Mucosa of rectum (tissue), 2 donors: ENCODE data around the gene ANKHD1.
A peak's percentile ranks its signal among the peaks of the same experiment; 100 is the strongest.

Experiments
- H3K27ac ChIP-seq, 2 donors: one replicate each; pipeline ENCODE4 v1.7.0; 2013; ENCODE audit warnings: inconsistent platforms in 2 of 2, low read depth in 2 of 2, low read length in 2 of 2
- H3K27me3 ChIP-seq, 2 donors: one replicate each; pipeline ENCODE4 v1.7.0; 2013; ENCODE audit warnings: low read length in 2 of 2; ENCODE audit not compliant: control insufficient read depth in 2 of 2, insufficient read depth in 2 of 2
- H3K36me3 ChIP-seq, 2 donors: one replicate each; pipeline ENCODE4 v1.7.0; 2013; ENCODE audit warnings: low read length in 2 of 2; ENCODE audit not compliant: control insufficient read depth in 2 of 2, insufficient read depth in 2 of 2
- H3K4me1 ChIP-seq, 2 donors: one replicate each; pipeline ENCODE4 v1.7.0; 2013; ENCODE audit warnings: low read length in 2 of 2, mild to moderate bottlenecking in 1 of 2; ENCODE audit not compliant: control insufficient read depth in 2 of 2, insufficient read depth in 2 of 2
- H3K4me3 ChIP-seq, 2 donors: one replicate each; pipeline ENCODE4 v1.7.0; 2013; ENCODE audit warnings: low read length in 2 of 2
- H3K9ac ChIP-seq, 2 donors: one replicate each; pipeline ENCODE4 v1.7.0; 2013; ENCODE audit warnings: low read length in 2 of 2, low read depth in 1 of 2, mild to moderate bottlenecking in 1 of 2
- H3K9me3 ChIP-seq, 2 donors: one replicate each; pipeline ENCODE4 v1.7.0; 2013; ENCODE audit warnings: low read length in 2 of 2; ENCODE audit not compliant: control insufficient read depth in 2 of 2
- donor health status: healthy.
- donor health status: Normal muscosa, but diverticular disease.

ANKHD1 gene

GRCh38 chr5:140558542-140558941, 156.9 kb downstream of the ANKHD1 start:
- no peak overlapping the region for H3K27ac ChIP-seq
- no peak overlapping the region for H3K4me3 ChIP-seq
- peaks cover 3 to 9% of the 10 kb centered on the region in 2 donors for H3K36me3 ChIP-seq
- H3K9ac ChIP-seq: no peak overlapping the region
- H3K27me3 ChIP-seq: no peaks in the 10 kb centered on the region
- no peaks in the 10 kb centered on the region for H3K9me3 ChIP-seq
- peaks cover 13 to 22% of the 10 kb centered on the region in 2 donors for H3K4me1 ChIP-seq

- H3K4me3 ChIP-seq: no peak overlapping the region
- H3K27me3 ChIP-seq: no peaks in the 10 kb centered on the region
- H3K9ac ChIP-seq: no peak overlapping the region
- no peaks in the 10 kb centered on the region for H3K9me3 ChIP-seq
- peaks cover 21 to 31% of the 10 kb centered on the region in 2 donors for H3K4me1 ChIP-seq
- H3K36me3 ChIP-seq: peaks cover 0 to 9% of the 10 kb centered on the region in 2 donors
- no peak overlapping the region for H3K27ac ChIP-seq
Measured at GRCh38 chr5:140560227-140560626, 158.6 kb downstream of the ANKHD1 start.

- no peak overlapping the region for H3K9ac ChIP-seq
- H3K4me1 ChIP-seq: peaks cover 28 to 29% of the 10 kb centered on the region in 2 donors
- no peaks in the 10 kb centered on the region for H3K9me3 ChIP-seq
- peaks cover 11 to 16% of the 10 kb centered on the region in 2 donors for H3K36me3 ChIP-seq
- no peak overlapping the region for H3K27ac ChIP-seq
- H3K27me3 ChIP-seq: no peaks in the 10 kb centered on the region
- no peak overlapping the region for H3K4me3 ChIP-seq
Measured at GRCh38 chr5:140561753-140562523, 160.3 kb downstream of the ANKHD1 start.

- Histone ChIP-seq H3K27ac (peak overlapping the region; percentile 93 to 96), H3K9ac (peak overlapping the region; percentile 79 to 91), H3K27me3 (no peaks in the 10 kb centered on the region), H3K4me3 (peak overlapping the region; percentile 75 to 99), H3K9me3 (no peaks in the 10 kb centered on the region), H3K36me3 (peaks cover 22 to 33% of the 10 kb centered on the region in 2 donors), H3K4me1 (peaks cover 23 to 29% of the 10 kb centered on the region in 2 donors)
Measured at GRCh38 chr5:140563596-140563995, 162.0 kb downstream of the ANKHD1 start.

GRCh38 chr5:140564196-140565023, 162.8 kb downstream of the ANKHD1 start, which contains the start of the genes APBB3 and SLC35A4:
Gene APBB3 (minus strand): TSS chr5:140564598. CDS start chr5:140564245, 353 bp downstream.
Gene SLC35A4 (plus strand): TSS chr5:140564828. CDS start chr5:140567170, 2,342 bp downstream.
- Histone ChIP-seq H3K9me3 (no peaks in the 10 kb centered on the region), H3K4me1 (peaks cover 23 to 32% of the 10 kb centered on the region in 2 donors), H3K9ac (peak within 1 kb of the TSS; percentile 79 to 91), H3K4me3 (peak within 1 kb of the TSS; percentile 75 to 99), H3K27me3 (no peaks in the 10 kb centered on the region), H3K27ac (peak within 1 kb of the TSS; percentile 93 to 96), H3K36me3 (peaks cover 22 to 36% of the 10 kb centered on the region in 2 donors)

GRCh38 chr5:140565024-140565779, 163.6 kb downstream of the ANKHD1 start:
- H3K9ac ChIP-seq: peak overlapping the region; percentile 79 to 91
- H3K4me1 ChIP-seq: peaks cover 23 to 36% of the 10 kb centered on the region in 2 donors
- H3K36me3 ChIP-seq: peaks cover 22 to 37% of the 10 kb centered on the region in 2 donors

GRCh38 chr5:140565780-140566095, 164.1 kb downstream of the ANKHD1 start:
- H3K9me3 ChIP-seq: no peaks in the 10 kb centered on the region
- H3K27me3 ChIP-seq: no peaks in the 10 kb centered on the region
- H3K4me1 ChIP-seq: peaks cover 23 to 37% of the 10 kb centered on the region in 2 donors
- peak overlapping the region in 1 of 2 donors; percentile 79 for H3K9ac ChIP-seq
- peak overlapping the region; percentile 75 to 99 for H3K4me3 ChIP-seq
- peaks cover 22 to 39% of the 10 kb centered on the region in 2 donors for H3K36me3 ChIP-seq
- no peak overlapping the region for H3K27ac ChIP-seq

More at GRCh38 chr5:140565024-140565779, 163.6 kb downstream of the ANKHD1 start:
- no peaks in the 10 kb centered on the region for H3K27me3 ChIP-seq
- H3K27ac ChIP-seq: peak overlapping the region; percentile 93 to 96
- peak overlapping the region; percentile 75 to 99 for H3K4me3 ChIP-seq
- H3K9me3 ChIP-seq: no peaks in the 10 kb centered on the region

GRCh38 chr5:140566665-140567064, 165.0 kb downstream of the ANKHD1 start:
- Histone ChIP-seq H3K27me3 (no peaks in the 10 kb centered on the region), H3K4me1 (peaks cover 23 to 37% of the 10 kb centered on the region in 2 donors), H3K4me3 (no peak overlapping the region), H3K27ac (no peak overlapping the region), H3K9me3 (no peaks in the 10 kb centered on the region), H3K36me3 (peaks cover 22 to 34% of the 10 kb centered on the region in 2 donors), H3K9ac (no peak overlapping the region)

- Histone ChIP-seq H3K9me3 (no peaks in the 10 kb centered on the region), H3K27ac (no peak overlapping the region), H3K36me3 (peaks cover 22 to 34% of the 10 kb centered on the region in 2 donors), H3K4me1 (peaks cover 23 to 37% of the 10 kb centered on the region in 2 donors), H3K27me3 (no peaks in the 10 kb centered on the region), H3K4me3 (no peak overlapping the region), H3K9ac (no peak overlapping the region)
Measured at GRCh38 chr5:140567136-140567818, 165.6 kb downstream of the ANKHD1 start.
